GM12864 (cell line): ENCODE data around the gene RHOBTB3.

Source experiments
- DNase-seq: peaks from one replicate; pipeline ENCODE4 v3.0.0-alpha.2; 2011; ENCODE audit warnings: low read depth
- H3K4me3 ChIP-seq: 2 replicates; pipeline ENCODE4 v1.5.1; 2011; ENCODE audit warnings: mild to moderate bottlenecking, low read depth, low read length, control low read depth
- TF ChIP-seq, protein P1 (sequence below): IDR thresholded peaks from 2 replicates; pipeline ENCODE4 v1.5.1; 2011; ENCODE audit warnings: low read depth, mild to moderate bottlenecking, moderate library complexity, low read length, control low read depth, inconsistent platforms; ENCODE audit errors: missing control alignments

The RHOBTB3 gene

GRCh38 chr5:95735406-95735805 lies 4.3 kb downstream of the RHOBTB3 start:
- TF ChIP-seq, protein P1, sequence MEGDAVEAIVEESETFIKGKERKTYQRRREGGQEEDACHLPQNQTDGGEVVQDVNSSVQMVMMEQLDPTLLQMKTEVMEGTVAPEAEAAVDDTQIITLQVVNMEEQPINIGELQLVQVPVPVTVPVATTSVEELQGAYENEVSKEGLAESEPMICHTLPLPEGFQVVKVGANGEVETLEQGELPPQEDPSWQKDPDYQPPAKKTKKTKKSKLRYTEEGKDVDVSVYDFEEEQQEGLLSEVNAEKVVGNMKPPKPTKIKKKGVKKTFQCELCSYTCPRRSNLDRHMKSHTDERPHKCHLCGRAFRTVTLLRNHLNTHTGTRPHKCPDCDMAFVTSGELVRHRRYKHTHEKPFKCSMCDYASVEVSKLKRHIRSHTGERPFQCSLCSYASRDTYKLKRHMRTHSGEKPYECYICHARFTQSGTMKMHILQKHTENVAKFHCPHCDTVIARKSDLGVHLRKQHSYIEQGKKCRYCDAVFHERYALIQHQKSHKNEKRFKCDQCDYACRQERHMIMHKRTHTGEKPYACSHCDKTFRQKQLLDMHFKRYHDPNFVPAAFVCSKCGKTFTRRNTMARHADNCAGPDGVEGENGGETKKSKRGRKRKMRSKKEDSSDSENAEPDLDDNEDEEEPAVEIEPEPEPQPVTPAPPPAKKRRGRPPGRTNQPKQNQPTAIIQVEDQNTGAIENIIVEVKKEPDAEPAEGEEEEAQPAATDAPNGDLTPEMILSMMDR = no peak
- no peak for DNase-seq

GRCh38 chr5:95738072-95738471 lies 6.9 kb downstream of the RHOBTB3 start:
- no peak overlapping the region for H3K4me3 ChIP-seq
- no peak for DNase-seq
- TF ChIP-seq, protein P1 = no peak

More at GRCh38 chr5:95735406-95735805, 4.3 kb downstream of the RHOBTB3 start:
- no peak overlapping the region for H3K4me3 ChIP-seq

DNA sequence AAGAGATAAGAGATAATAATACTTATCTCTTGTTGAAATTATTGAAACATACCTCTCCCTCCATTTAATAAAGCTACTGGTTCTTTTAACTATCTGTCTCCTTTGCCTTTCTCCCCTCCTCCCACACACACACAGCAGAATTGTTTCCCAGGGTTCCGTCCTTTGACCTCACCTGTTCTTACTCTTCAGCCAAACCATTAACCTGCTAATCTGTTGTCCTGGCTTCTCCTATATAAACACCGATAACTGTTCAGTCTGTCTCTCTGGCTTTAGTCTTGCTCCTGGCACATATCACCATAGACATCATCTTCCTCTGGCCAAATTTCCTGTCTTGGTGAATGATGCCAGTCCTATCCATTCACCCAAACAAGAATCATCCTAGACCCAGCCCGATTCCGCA lies 7.7 kb downstream of the RHOBTB3 start:
- TF ChIP-seq, protein P1 = no peak
- H3K4me3 ChIP-seq = no peak overlapping the region
- no peak for DNase-seq

- TF ChIP-seq, protein P1 = no peak
- DNase-seq = no peak
- H3K4me3 ChIP-seq = no peak overlapping the region
These were observed 8.7 kb downstream of the RHOBTB3 start for GRCh38 chr5:95739857-95740256.

- no peak for DNase-seq
- no peak overlapping the region for H3K4me3 ChIP-seq
- TF ChIP-seq, protein P1 = no peak
These were observed 10.3 kb downstream of the RHOBTB3 start for GRCh38 chr5:95741458-95741857.

- DNase-seq = no peak
- H3K4me3 ChIP-seq = no peak overlapping the region
- TF ChIP-seq, protein P1 = no peak
These were observed 12.1 kb downstream of the RHOBTB3 start for GRCh38 chr5:95743232-95743631.

- no peak overlapping the region for H3K4me3 ChIP-seq
- TF ChIP-seq, protein P1 = no peak
- DNase-seq = no peak
These were observed 12.7 kb downstream of the RHOBTB3 start for GRCh38 chr5:95743877-95744276.
